WI38 (cell line): Measurements from ENCODE around the gene GNAI1.
A peak's percentile ranks its signal among the peaks of the same experiment; 100 is the strongest.

Experiments used
- H3K4me3 ChIP-seq: 2 replicates; pipeline ENCODE4 v1.5.1; 2011; ENCODE audit warnings: low read depth, mild to moderate bottlenecking, control low read depth, low read length
- CTCF ChIP-seq: IDR thresholded peaks from 2 replicates; pipeline ENCODE4 v1.5.1; 2012; ENCODE audit warnings: low read depth, mild to moderate bottlenecking, control low read depth, low read length

Gene GNAI1

DNA sequence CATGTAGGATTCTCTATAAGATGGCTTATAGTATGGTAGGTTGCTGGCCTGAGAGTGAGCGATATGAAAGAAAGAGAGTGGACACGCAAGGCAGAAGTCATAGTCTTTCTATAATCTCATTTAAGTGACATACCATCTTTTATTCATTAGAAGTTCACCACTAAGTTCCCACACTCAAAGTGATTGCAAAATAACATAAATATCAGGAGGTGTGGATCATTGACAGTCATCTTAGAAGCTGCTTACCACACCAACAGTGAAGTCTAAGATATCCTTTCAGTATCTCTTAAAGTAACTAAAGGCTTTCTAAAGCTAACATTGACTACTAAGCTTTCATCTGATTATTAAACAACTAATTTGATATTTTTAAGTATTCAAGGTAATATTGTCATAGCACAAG, 36.9 kb upstream of the GNAI1 start:
- TF ChIP-seq CTCF: no peak

DNA sequence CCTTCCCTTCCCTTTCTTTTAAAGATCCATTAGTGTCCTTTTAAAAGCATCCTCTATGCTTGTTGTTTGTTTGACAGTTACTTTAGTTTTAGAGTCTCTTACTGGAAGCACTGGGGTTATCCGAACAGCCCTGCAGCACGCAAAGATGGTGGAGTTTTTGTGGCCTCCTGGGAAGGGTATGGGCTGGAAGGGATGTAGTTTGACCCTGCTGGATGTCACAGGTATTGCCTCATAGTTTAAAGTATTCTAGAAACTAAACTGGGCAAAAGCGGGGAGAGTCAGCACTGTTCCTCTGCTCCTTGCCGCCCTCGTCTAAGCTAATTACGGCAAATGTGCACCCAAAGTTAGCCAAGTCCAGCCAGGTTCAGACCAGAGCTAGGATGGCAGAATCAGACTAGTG, 35.8 kb upstream of the GNAI1 start:
- H3K4me3 ChIP-seq: no peak overlapping the region
- peak; percentile 32 for TF ChIP-seq CTCF

More for the DNA sequence above, 36.9 kb upstream of the GNAI1 start:
- H3K4me3 ChIP-seq: no peak overlapping the region

GRCh38 chr7:80100254-80100653, 34.4 kb upstream of the GNAI1 start:
- no peak overlapping the region for H3K4me3 ChIP-seq
- no peak for TF ChIP-seq CTCF

DNA sequence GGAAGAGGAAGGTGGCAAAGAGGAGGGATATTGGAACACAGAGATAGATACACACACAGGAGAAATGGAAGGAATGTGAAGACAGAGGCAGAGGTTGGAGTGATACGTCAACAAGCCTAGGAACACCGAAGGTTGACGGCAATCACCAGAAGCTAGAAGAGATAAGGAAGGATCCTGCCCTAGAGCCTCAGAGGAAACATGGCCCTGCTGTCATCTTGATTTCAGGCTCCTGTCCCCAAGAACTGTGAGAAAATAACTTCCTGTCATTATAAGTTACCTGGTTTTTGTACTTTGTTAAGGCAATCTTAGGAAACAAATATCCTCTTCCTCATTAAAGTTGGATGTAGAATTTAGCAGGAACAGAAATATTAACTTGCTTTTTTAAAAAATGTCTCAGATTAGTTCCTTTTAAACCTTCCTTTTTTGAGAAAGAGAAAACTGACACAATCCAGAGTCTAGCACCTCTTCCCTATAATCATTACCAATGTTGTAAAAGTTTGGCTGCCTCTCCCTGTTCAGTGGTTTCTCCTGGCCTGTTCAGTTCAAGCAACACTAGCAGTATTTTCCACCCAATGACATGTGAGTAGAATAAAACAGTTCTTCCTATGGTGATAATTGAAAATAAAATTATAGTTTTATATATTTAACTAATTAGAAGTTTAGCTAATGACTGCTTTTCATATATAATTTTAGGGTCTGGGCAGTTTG, 28.8 kb upstream of the GNAI1 start:
- H3K4me3 ChIP-seq: no peak overlapping the region
- TF ChIP-seq CTCF: no peak

DNA sequence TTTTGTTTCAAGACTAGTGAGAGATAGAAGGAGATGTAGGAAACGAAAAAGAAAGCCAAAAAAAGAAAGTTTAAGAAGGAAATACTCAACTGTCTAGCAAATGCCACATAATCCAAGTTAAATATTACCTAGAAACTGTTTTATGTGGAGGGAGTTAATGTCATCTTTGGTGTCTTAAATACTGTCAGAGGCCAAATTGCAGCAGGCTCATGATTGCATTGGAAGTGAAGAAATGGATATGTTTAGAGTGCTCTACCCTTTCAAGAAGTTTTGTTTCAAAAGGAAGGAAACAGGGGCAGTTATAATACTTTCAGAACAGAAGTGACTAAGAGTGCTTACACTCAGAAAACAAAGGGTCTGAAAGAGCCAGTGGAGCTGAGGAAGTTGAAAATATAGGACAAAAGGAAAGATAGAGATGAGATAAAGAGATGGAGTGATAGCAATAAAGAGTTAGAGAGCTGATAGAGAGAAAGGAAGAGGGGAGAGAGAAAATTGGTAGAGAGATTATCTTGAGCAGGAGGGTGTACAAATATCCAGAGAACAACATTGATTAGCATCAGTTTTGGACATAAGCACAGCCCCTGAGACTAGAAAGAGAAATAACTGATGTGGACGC, 28.0 kb upstream of the GNAI1 start:
- no peak overlapping the region for H3K4me3 ChIP-seq
- no peak for TF ChIP-seq CTCF

DNA sequence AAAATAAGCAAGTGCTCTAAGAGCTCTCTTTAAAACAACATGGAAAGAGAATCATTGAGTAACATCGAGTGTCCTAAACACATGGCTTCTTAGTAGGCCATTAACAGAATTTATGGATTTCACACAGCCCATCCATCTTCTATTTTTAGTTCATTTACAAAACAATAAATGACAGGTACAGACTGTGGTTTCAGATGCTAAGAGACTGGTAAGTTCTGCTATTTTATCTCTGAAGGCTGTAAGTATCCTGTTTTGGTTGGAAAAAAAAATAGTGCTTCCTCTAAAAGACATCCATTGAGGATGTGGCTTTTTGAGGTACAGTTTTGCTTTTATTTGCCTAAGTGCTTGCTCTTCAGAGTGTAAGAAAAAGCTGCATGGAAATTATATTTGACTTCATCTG, 27.4 kb upstream of the GNAI1 start:
- no peak overlapping the region for H3K4me3 ChIP-seq
- TF ChIP-seq CTCF: no peak

DNA sequence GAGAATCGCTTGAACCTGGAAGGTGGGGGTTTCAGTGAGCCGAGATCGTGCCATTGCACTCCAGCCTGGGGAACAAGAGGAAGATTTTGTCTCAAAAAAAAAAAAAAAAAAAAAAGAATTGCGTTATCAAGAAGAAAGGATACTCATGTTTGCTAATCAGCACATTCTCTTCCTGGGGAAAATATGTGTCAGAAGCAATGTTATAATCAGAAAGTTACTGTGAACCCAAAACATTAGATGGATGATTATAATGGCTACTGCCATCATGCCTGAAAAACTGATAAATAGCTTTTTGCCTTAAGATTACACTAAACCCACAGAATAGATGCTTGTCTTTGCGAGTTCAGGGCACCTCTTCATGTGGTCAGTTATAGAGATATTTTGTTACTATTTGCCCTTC, 24.3 kb upstream of the GNAI1 start:
- TF ChIP-seq CTCF: no peak
- H3K4me3 ChIP-seq: no peak overlapping the region
